ENCODE measurements around the gene ETV5.

ETV5 gene

GRCh38 chr3:186123012-186123411 lies 14.1 kb upstream of the ETV5 start:
- no peak for DNase-seq (ENCODE audit: low spot score)

- peak; percentile 24 for DNase-seq (ENCODE audit: low spot score)
Observed at GRCh38 chr3:186121968-186122367, 13.1 kb upstream of the ETV5 start.

- DNase-seq (ENCODE audit: low spot score), result no peak
Observed at GRCh38 chr3:186121278-186121677, 12.4 kb upstream of the ETV5 start.

- DNase-seq (ENCODE audit: low spot score), result no peak
Observed at GRCh38 chr3:186119499-186119898, 10.6 kb upstream of the ETV5 start.

- no peak for DNase-seq (ENCODE audit: low spot score)
Observed at GRCh38 chr3:186118692-186119091, 9.8 kb upstream of the ETV5 start.

- no peak for DNase-seq (ENCODE audit: low spot score)
Observed at GRCh38 chr3:186117521-186118134, 8.7 kb upstream of the ETV5 start.

GRCh38 chr3:186115239-186115996 lies 6.5 kb upstream of the ETV5 start:
- DNase-seq (ENCODE audit: low spot score), result no peak

GRCh38 chr3:186110975-186111974 lies 2.4 kb upstream of the ETV5 start:
- no peak for DNase-seq (ENCODE audit: low spot score)

- DNase-seq (ENCODE audit: low spot score), result peak; percentile 62
Observed at GRCh38 chr3:186109897-186110803, 1.3 kb upstream of the ETV5 start.

- peak; percentile 67 for DNase-seq (ENCODE audit: low spot score)
Observed at GRCh38 chr3:186108106-186108940, 566 bp downstream of the ETV5 start.

GRCh38 chr3:186107215-186108105 lies 1.4 kb downstream of the ETV5 start:
- peak; percentile 86 for DNase-seq (ENCODE audit: low spot score)

- no peak for DNase-seq (ENCODE audit: low spot score)
Observed at GRCh38 chr3:186105543-186105942, 3.3 kb downstream of the ETV5 start.

- DNase-seq (ENCODE audit: low spot score), result no peak
Observed at GRCh38 chr3:186102687-186103086, 6.2 kb downstream of the ETV5 start.

- DNase-seq (ENCODE audit: low spot score), result no peak
Observed at GRCh38 chr3:186100398-186100797, 8.5 kb downstream of the ETV5 start.

- DNase-seq (ENCODE audit: low spot score), result no peak
Observed at GRCh38 chr3:186099178-186099577, 9.7 kb downstream of the ETV5 start.

- DNase-seq (ENCODE audit: low spot score), result no peak
Observed at GRCh38 chr3:186098740-186099139, 10.1 kb downstream of the ETV5 start.

- DNase-seq (ENCODE audit: low spot score), result peak; percentile 95
Observed at GRCh38 chr3:186097663-186098451, 11.0 kb downstream of the ETV5 start.

GRCh38 chr3:186097317-186097662 lies 11.6 kb downstream of the ETV5 start:
- DNase-seq (ENCODE audit: low spot score), result no peak

GRCh38 chr3:186096290-186096689 lies 12.6 kb downstream of the ETV5 start:
- DNase-seq (ENCODE audit: low spot score), result no peak
